B cell (primary cell): ENCODE data around the gene STAC. TPM values are rescaled to one million over a fixed set of nuclear protein-coding genes. Genes with fewer than 3 reads are reported as not detected.

Experiments
- ATAC-seq: fragments of 200-7000 bp; cut with Tn5 transposase; one replicate; pipeline ENCODE4 v1.10.0; 2021; ENCODE audit warnings: low read depth, mild to moderate bottlenecking, moderate number of reproducible peaks, moderate library complexity
- CTCF ChIA-PET: fragments of 350-600 bp; sonication (Branson Sonifier 250); formaldehyde crosslinking; loops from one replicate; lab custom pipeline; 2021; ENCODE audit warnings: antibody characterized with exemption, inconsistent platforms; lab: Charles Lee
- POLR2A ChIA-PET: fragments of 350-600 bp; sonication (Branson Sonifier 250); formaldehyde crosslinking; loops from one replicate; lab custom pipeline; 2021; ENCODE audit warnings: antibody characterized with exemption; lab: Charles Lee
- DNase-seq: peaks from one replicate; pipeline ENCODE4 v3.0.0; 2013
- H2AFZ ChIP-seq: 2 replicates; pipeline ENCODE4 v1.6.1; 2012; ENCODE audit warnings: mild to moderate bottlenecking, low read depth, low read length; ENCODE audit not compliant: insufficient read depth, poor library complexity, severe bottlenecking
- H3K27ac ChIP-seq, 2 donors: 1 replicate in 1 of 2; 2 replicates in 1 of 2; pipeline ENCODE4 v1.5.1; 2012 to 2013; ENCODE audit warnings: low read length in 2 of 2, mild to moderate bottlenecking in 2 of 2, moderate library complexity in 1 of 2
- H3K27me3 ChIP-seq, 4 experiments: fragments of 200-600 bp in 1 of 4; sonication (generic) in 1 of 4; replicated peaks in 1 of 4; 1 replicate in 2 of 4; 2 replicates in 2 of 4; pipeline versions ENCODE4 v1.6.1 to v1.7.0; 2013 to 2016; ENCODE audit warnings: low read length in 3 of 4, mild to moderate bottlenecking in 2 of 4, mixed read lengths in 1 of 4, moderate library complexity in 1 of 4; ENCODE audit not compliant: insufficient read depth in 4 of 4, control insufficient read depth in 3 of 4; ENCODE audit errors: control extremely low read depth in 1 of 4
- H3K36me3 ChIP-seq, 2 experiments: replicated peaks in 1 of 2; 1 replicate in 1 of 2; 2 replicates in 1 of 2; pipeline versions ENCODE4 v1.6.1 to v1.7.1; 2013; ENCODE audit warnings: low read length in 1 of 2; ENCODE audit not compliant: insufficient read depth in 2 of 2, control insufficient read depth in 1 of 2; ENCODE audit errors: control extremely low read depth in 1 of 2, extremely low read depth in 1 of 2
- H3K4me1 ChIP-seq, 2 donors: fragments of 200-600 bp in 1 of 2; sonication (generic) in 1 of 2; 1 replicate in 1 of 2; 2 replicates in 1 of 2; pipeline versions ENCODE4 v1.5.1 to v1.6.1; 2013 to 2017; ENCODE audit warnings: low read length in 2 of 2; ENCODE audit not compliant: control insufficient read depth in 2 of 2, insufficient read depth in 2 of 2
- H3K4me2 ChIP-seq: replicated peaks from 2 replicates; pipeline ENCODE3; 2012; ENCODE audit warnings: mild to moderate bottlenecking, low read depth, low read length; ENCODE audit not compliant: poor library complexity, severe bottlenecking
- H3K4me3 ChIP-seq, 5 experiments: fragments of 200-600 bp in 1 of 5; sonication (generic) in 1 of 5; 1 replicate in 3 of 5; 2 replicates in 2 of 5; pipeline versions ENCODE4 v1.5.1 to v1.7.0; 2011 to 2016; ENCODE audit warnings: low read length in 4 of 5, mild to moderate bottlenecking in 4 of 5, low read depth in 2 of 5, control low read depth in 1 of 5, moderate library complexity in 1 of 5; ENCODE audit not compliant: insufficient read depth in 1 of 5; ENCODE audit errors: control extremely low read depth in 1 of 5, extremely low read depth in 1 of 5
- H3K79me2 ChIP-seq: fragments of 200-600 bp; sonication (generic); one replicate; pipeline ENCODE4 v1.6.0; 2016; ENCODE audit warnings: low read length; ENCODE audit not compliant: control insufficient read depth, insufficient read depth
- H3K9ac ChIP-seq: fragments of 200-600 bp; sonication (generic); 2 replicates; pipeline ENCODE4 v1.6.1; 2017; ENCODE audit warnings: mild to moderate bottlenecking, low read length, moderate library complexity
- H3K9me3 ChIP-seq, 3 donors: one replicate each; pipeline versions ENCODE4 v1.6.1 to v1.7.1; 2013; ENCODE audit warnings: low read length in 2 of 3; ENCODE audit not compliant: control insufficient read depth in 2 of 3, insufficient read depth in 1 of 3; ENCODE audit errors: control extremely low read depth in 1 of 3
- H4K20me1 ChIP-seq: 2 replicates; pipeline ENCODE4 v1.6.0; 2012; ENCODE audit warnings: mild to moderate bottlenecking, low read length; ENCODE audit not compliant: insufficient read depth, control insufficient read depth, poor library complexity, severe bottlenecking
- H3K27ac Mint-ChIP-seq: one replicate; pipeline ENCODE4 v1.8.0; 2021; ENCODE audit warnings: mixed read lengths
- H3K27me3 Mint-ChIP-seq: one replicate; pipeline ENCODE4 v1.8.0; 2021; ENCODE audit warnings: mixed read lengths
- H3K4me1 Mint-ChIP-seq: one replicate; pipeline ENCODE4 v1.8.0; 2021; ENCODE audit warnings: mixed read lengths
- H3K4me3 Mint-ChIP-seq: one replicate; pipeline ENCODE4 v1.8.0; 2021; ENCODE audit warnings: mixed read lengths
- H3K9me3 Mint-ChIP-seq: one replicate; pipeline ENCODE4 v1.8.0; 2022; ENCODE audit warnings: mixed read lengths; ENCODE audit not compliant: insufficient read depth
- EZH2 ChIP-seq: IDR thresholded peaks from 2 replicates; pipeline ENCODE4 v1.6.1; 2012; ENCODE audit warnings: borderline replicate concordance, low read depth, mild to moderate bottlenecking, moderate library complexity, low read length; ENCODE audit not compliant: insufficient read depth, poor library complexity, severe bottlenecking
- WGBS: methylation state at CpG from one replicate; pipeline ENCODE4 v1.1.5; 2013; ENCODE audit warnings: missing lambda C conversion rate; ENCODE audit not compliant: insufficient coverage; 5-methylcytosine and 5-hydroxymethylcytosine counted together
- intact Hi-C: fragments of 100-400 bp; cut with micrococcal nuclease; formaldehyde crosslinking; loops from one replicate; pipeline ENCODE4 v1.10.0; 2022
- polyA plus RNA-seq: library from polyadenylated mRNA; depleted of rRNA; stranded (reverse); fragments of >200 nt; gene quantifications from 2 replicates; pipeline ENCODE4 v1.2.3, GENCODE V29; 2012
- total RNA-seq, 2 donors: library from RNA; stranded (reverse); fragments of 120-200 nt in 1 of 2; gene quantifications; 1 replicate in 1 of 2; 2 replicates in 1 of 2; pipeline versions ENCODE4 v1.2.3 to v1.2.4, GENCODE V29; 2013 to 2022
- TF ChIP-seq, protein P1 (sequence below): fragments of 200-600 bp; IDR thresholded peaks from one replicate; pipeline ENCODE4 v1.8.0; 2022; ENCODE audit warnings: antibody characterized with exemption, mild to moderate bottlenecking

Gene STAC
- total and polyA plus RNA-seq, 2 donors (not counting 1 experiment from before 2014, with no cell fraction given), result not detected

DNA sequence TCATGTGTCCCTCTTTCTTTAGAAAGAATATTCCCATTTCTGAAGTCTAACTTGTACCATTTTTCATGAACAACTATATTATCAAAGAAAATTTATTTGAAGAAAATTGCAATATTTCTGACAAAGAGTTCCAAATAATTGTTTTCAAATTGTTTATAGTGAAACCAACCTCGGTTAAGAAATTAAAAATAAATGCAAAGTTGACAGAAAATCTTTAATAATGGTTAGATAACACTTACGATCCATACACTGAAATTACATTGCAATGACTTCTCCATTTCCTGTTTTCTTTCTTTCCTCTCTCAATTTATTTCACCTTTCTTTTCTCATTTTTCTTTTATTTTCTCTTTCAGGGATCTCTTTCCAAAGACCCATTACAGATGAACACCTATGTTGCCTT is 125.1 kb downstream of the STAC start:
- H3K9me3 Mint-ChIP-seq, result no peaks in the 10 kb centered on the region
- Histone ChIP-seq H3K36me3 (no peaks in the 10 kb centered on the region), H3K4me2 (no peak overlapping the region), H3K4me3 (no peak overlapping the region), H3K9me3 (no peaks in the 10 kb centered on the region), H3K9ac (no peak overlapping the region), H3K27me3 (no peaks in the 10 kb centered on the region), H4K20me1 (no peaks in the 10 kb centered on the region), H3K4me1 (no peaks in the 10 kb centered on the region), H2AFZ (no peak overlapping the region), H3K79me2 (no peaks in the 10 kb centered on the region), H3K27ac (no peak overlapping the region)
- WGBS, result no CpG with 5 or more reads among the region's 2 CpGs
- POLR2A ChIA-PET, result no interaction called here
- H3K4me1 Mint-ChIP-seq, result no peaks in the 10 kb centered on the region
- TF ChIP-seq, protein P1, sequence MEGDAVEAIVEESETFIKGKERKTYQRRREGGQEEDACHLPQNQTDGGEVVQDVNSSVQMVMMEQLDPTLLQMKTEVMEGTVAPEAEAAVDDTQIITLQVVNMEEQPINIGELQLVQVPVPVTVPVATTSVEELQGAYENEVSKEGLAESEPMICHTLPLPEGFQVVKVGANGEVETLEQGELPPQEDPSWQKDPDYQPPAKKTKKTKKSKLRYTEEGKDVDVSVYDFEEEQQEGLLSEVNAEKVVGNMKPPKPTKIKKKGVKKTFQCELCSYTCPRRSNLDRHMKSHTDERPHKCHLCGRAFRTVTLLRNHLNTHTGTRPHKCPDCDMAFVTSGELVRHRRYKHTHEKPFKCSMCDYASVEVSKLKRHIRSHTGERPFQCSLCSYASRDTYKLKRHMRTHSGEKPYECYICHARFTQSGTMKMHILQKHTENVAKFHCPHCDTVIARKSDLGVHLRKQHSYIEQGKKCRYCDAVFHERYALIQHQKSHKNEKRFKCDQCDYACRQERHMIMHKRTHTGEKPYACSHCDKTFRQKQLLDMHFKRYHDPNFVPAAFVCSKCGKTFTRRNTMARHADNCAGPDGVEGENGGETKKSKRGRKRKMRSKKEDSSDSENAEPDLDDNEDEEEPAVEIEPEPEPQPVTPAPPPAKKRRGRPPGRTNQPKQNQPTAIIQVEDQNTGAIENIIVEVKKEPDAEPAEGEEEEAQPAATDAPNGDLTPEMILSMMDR, result no peak
- no peak for TF ChIP-seq EZH2
- H3K27ac Mint-ChIP-seq, result no peak overlapping the region
- H3K4me3 Mint-ChIP-seq, result no peak overlapping the region
- intact Hi-C loops, result no loop called here
- H3K27me3 Mint-ChIP-seq, result no peaks in the 10 kb centered on the region
- CTCF ChIA-PET, result no interaction called here
- ATAC-seq, result no peak
- DNase-seq, result no peak

DNA sequence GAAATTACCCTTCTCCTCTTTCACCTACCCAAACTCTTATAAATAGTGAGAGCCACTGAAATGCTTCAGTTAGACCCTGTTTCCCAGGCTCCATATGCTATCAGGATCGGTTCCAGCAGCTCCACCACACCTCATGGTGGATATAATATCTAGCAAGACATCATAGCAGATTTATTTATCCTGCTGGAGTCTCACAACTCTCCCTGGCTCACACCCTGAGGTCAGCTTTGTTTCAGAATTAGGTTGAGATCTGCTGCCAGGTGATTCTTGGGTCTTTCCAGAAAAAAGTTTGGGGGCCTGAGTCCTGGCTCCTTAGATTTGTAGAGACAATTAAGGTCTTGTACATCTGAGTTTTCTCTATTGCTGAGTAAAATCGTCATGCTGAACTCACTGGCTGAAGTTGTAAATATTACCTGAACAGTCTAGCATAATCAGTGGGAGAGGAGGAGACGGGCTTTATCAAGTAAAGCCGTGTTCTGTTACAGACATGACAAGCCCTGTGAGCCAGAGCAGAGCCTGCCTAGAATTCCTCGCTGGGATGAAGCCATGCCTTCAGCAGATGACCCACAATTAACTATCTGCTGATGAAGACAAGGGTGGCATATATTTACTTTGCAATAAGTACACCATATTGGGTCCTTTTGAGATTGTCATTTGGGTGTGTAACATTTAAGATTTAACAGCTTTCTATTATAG is 131.6 kb downstream of the STAC start:
- Histone ChIP-seq H3K36me3 (no peaks in the 10 kb centered on the region), H3K27me3 (no peaks in the 10 kb centered on the region), H2AFZ (no peak overlapping the region), H4K20me1 (no peaks in the 10 kb centered on the region), H3K4me1 (no peaks in the 10 kb centered on the region), H3K4me2 (no peak overlapping the region), H3K79me2 (no peaks in the 10 kb centered on the region), H3K9me3 (no peaks in the 10 kb centered on the region), H3K27ac (no peak overlapping the region), H3K9ac (no peak overlapping the region), H3K4me3 (no peak overlapping the region)
- ChIA-PET POLR2A (no interaction called here), CTCF (no interaction called here)
- intact Hi-C loops, result no loop called here
- TF ChIP-seq, protein P1, result no peak
- TF ChIP-seq EZH2, result no peak
- ATAC-seq, result no peak
- H3K4me3 Mint-ChIP-seq, result no peak overlapping the region
- DNase-seq, result no peak
- no peak overlapping the region for H3K27ac Mint-ChIP-seq
- no peaks in the 10 kb centered on the region for H3K9me3 Mint-ChIP-seq
- H3K27me3 Mint-ChIP-seq, result no peaks in the 10 kb centered on the region
- 87% methylated on average over 4 of the region's 5 CpGs for WGBS
- H3K4me1 Mint-ChIP-seq, result no peaks in the 10 kb centered on the region
